AG09309 (cell line): ENCODE measurements around the gene SEC14L2.
A peak's percentile ranks its signal among the peaks of the same experiment; 100 is the strongest.
"Not testable (repeated sequence)": the region's sequence is repeated elsewhere in the genome, so short reads cannot be mapped to it uniquely, and the experiment has no call there.

Experiments
- DNase-seq: peaks from one replicate; pipeline ENCODE4 v3.0.0-alpha.2; 2010; ENCODE audit warnings: low read depth
- H3K4me3 ChIP-seq: 2 replicates; pipeline ENCODE4 v1.5.1; 2011; ENCODE audit warnings: mild to moderate bottlenecking, low read depth, low read length, moderate library complexity; ENCODE audit not compliant: control insufficient read depth
- TF ChIP-seq, protein P1 (sequence below): IDR thresholded peaks from 2 replicates; pipeline ENCODE4 v1.5.1; 2011; ENCODE audit warnings: mild to moderate bottlenecking, low read depth, low read length, inconsistent platforms; ENCODE audit not compliant: insufficient read depth, control insufficient read depth; ENCODE audit errors: missing control alignments

The SEC14L2 gene

DNA sequence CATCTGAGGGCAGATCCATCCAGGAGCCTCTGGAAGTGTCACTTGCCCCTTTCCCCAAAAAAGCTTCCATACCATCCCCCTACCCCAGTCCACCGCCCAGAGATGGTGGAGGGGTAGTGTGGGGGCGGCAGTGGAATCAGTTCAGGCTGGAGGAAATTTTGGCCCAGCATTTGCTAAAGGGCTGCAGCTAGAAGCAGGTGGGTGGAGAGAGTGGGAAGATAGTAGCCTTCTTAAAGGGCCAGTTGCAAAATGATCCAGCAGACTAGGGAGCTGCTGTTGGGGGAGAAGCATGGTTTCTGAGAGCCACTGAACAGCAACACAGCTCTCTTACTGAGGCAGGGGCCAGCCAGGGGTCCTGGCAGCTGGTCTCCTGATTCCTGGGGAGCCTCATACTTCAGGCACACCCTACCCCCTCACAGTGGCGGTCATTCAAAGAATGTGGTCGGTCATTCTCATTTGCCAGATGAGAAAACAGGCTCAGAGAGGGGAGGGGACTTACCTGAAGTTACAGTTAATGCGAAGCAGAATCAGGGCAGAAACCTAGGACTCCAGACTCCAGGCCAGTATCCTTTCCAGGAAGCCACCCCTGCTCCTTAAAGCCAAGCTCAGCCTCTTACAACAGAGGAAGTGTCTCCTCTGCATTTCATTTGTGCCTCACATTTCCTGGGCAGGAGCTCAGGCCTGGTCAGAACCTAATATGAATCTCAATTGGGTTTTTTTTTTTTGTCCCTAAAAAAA, 5.4 kb downstream of the SEC14L2 start:
- no peak for DNase-seq
- no peak overlapping the region for H3K4me3 ChIP-seq
- TF ChIP-seq, protein P1, sequence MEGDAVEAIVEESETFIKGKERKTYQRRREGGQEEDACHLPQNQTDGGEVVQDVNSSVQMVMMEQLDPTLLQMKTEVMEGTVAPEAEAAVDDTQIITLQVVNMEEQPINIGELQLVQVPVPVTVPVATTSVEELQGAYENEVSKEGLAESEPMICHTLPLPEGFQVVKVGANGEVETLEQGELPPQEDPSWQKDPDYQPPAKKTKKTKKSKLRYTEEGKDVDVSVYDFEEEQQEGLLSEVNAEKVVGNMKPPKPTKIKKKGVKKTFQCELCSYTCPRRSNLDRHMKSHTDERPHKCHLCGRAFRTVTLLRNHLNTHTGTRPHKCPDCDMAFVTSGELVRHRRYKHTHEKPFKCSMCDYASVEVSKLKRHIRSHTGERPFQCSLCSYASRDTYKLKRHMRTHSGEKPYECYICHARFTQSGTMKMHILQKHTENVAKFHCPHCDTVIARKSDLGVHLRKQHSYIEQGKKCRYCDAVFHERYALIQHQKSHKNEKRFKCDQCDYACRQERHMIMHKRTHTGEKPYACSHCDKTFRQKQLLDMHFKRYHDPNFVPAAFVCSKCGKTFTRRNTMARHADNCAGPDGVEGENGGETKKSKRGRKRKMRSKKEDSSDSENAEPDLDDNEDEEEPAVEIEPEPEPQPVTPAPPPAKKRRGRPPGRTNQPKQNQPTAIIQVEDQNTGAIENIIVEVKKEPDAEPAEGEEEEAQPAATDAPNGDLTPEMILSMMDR, result no peak

DNA sequence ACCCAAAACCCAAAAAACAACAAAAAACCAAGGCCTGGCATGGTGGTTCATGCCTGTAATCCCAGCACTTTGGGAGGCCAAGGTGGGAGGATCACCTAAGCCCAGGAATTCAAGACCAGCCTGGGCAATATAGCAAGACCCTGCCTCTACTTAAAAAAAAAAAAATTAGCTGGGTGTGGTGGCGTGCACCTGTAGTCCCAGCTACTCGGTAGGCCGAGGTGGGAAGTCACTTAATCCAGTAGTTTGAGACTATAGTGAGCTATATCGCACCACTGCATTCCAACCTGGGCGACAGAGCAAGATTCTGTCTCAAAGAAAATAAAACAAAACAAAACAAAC, 5.9 kb downstream of the SEC14L2 start:
- not testable (repeated sequence) for H3K4me3 ChIP-seq, DNase-seq

DNA sequence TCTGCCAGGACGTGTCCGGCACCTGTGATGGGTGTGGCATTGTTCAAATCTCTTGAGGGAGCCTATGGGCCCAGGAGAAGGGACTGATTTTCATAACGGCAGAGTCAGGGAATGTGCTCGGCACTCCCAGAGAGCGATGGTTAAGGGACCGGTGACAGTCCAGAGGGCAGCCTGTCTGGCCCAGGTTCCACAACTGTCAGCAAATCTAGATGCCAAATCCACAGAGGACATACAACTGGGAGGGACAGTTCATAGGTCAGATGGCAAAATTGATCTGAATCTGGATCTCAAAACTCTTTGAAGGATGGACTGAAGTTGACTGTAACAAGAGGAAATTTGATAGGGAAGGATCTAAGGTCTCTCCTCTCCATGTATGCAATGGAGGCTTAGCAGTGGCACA, 7.5 kb downstream of the SEC14L2 start:
- DNase-seq, result no peak
- TF ChIP-seq, protein P1, result no peak
- H3K4me3 ChIP-seq, result no peak overlapping the region

DNA sequence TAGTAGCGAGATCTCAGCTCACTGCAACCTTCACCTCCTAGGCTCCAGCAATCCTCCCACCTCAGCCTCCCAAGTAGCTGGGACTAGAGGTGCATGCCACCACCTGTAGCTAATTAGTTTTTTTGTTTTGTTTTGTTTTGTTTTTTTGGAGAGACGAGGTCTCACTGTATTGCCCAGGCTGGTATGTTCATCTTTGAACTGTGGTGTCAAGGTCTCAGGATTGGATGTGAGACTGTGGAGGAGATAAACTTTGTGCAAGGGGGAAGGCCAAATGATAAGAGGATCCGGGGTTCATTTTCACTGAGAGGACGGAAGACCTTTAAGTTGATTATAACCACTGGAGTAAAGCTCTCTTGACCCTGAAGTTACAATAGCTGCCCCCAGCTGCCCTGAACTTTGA, 8.9 kb downstream of the SEC14L2 start:
- DNase-seq, result no peak
- TF ChIP-seq, protein P1, result no peak
- no peak overlapping the region for H3K4me3 ChIP-seq

DNA sequence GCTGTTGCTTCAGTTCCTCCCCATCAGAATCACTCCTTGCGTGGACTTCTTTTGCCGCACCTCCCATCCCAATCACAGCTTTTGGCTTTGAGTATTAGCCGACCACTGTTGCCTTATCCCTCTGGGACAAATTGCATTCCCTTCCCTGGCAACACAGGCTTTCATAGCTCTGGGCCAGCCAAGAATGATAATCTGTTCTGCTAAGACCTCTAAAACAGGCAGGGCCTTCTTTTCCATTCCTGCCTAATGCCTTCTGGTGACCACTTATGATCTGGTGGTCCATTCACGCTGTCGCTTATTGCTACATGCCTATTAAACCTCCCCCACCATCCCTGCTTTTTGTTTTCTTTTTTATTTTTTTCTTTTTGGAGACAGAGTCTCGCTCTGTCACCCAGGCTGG, 9.6 kb downstream of the SEC14L2 start:
- no peak for DNase-seq
- no peak overlapping the region for H3K4me3 ChIP-seq
- TF ChIP-seq, protein P1, result no peak

DNA sequence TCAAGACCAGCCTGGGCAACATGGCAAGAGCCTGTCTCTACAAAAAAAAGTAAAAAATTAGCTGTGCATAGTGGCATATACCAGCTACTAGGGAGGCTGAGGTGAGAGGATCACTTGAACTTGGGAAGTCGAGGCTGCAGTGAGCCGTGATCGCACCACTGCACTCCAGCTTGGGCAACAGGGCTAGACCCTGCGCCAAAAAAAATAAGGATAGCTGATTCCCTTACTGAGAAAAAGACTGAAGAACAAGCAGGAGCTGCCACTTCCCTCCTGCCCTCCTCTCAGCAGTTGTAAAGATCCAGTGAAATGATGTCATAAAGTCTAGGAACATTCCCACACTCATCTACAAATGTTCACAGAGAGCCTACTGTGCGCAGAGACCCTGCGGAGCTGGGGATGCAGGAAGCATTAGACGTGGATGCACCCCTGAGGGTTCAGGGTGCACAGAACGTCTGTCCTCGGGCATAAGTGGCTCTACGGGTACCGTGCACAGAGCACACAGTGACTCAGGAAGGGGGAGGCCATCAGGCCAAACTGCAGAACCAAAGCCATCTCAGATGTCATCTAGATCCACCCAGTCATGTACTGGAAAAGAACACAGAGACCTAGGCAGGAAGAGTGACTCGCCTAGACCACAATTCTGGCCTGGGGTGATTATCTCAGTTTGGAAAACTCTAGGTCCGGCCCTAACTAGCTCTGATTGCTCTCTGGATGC, 11.7 kb downstream of the SEC14L2 start:
- no peak overlapping the region for H3K4me3 ChIP-seq
- peak; percentile 33 for DNase-seq
- TF ChIP-seq, protein P1, result no peak

DNA sequence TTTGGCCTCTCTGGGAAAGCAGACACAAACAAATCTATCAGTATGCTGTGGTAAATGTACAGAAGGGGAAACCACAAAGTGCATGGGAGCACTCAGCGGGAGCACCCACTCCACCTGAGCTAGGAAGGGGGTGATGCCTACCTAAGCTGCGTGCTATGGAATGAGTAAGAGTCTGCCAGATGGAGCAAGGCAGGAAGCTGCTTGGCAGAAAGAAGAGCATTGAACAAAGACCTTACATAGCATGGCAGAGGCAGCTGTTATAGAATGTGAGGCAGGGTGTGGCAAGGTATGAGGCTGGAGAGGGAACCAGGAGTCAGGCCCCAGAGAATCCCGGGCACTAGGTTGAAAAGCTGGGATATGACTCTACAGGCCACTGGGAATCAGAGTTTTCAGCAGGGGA, 15.0 kb downstream of the SEC14L2 start:
- no peak overlapping the region for H3K4me3 ChIP-seq
- TF ChIP-seq, protein P1, result no peak
- DNase-seq, result no peak
